A673 (cell line): ENCODE results near the gene SMAD3. TPM values are rescaled to one million over a fixed set of nuclear protein-coding genes. Genes with fewer than 3 reads are reported as not detected.
"Not testable (repeated sequence)": the region's sequence is repeated elsewhere in the genome, so short reads cannot be mapped to it uniquely, and the experiment has no call there.

Experiments
- BruUV-seq: library from RNA; stranded (reverse); fragments of 400-500 nt; replicated peaks from 2 replicates; lab custom pipeline; 2021; lab: Mats Ljungman, UMichigan
- CTCF ChIA-PET: fragments of 300-600 bp; sonication (Branson Sonifier 250); formaldehyde crosslinking; loops from one replicate; lab custom pipeline; 2022; ENCODE audit warnings: antibody characterized with exemption; lab: Charles Lee
- POLR2A ChIA-PET: fragments of 300-600 bp; sonication (Branson Sonifier 250); formaldehyde crosslinking; loops from one replicate; lab custom pipeline; 2022; ENCODE audit warnings: antibody characterized with exemption; ENCODE audit not compliant: low non-redundant PET; lab: Charles Lee
- DNase-seq: peaks from one replicate; pipeline ENCODE4 v3.0.0-alpha.2; 2015; ENCODE audit warnings: low spot score
- H3K27ac ChIP-seq: fragments of 200-600 bp; sonication (generic); 2 replicates; pipeline ENCODE4 v1.5.1; 2016; ENCODE audit warnings: mixed run types, low read depth, mild to moderate bottlenecking, mixed read lengths, antibody characterized with exemption, low read length; ENCODE audit not compliant: poor library complexity, severe bottlenecking
- H3K27me3 ChIP-seq: fragments of 200-600 bp; sonication (generic); replicated peaks from 2 replicates; pipeline ENCODE4 v1.6.1; 2017; ENCODE audit warnings: mixed run types, low read depth, mild to moderate bottlenecking, mixed read lengths, antibody characterized with exemption, low read length; ENCODE audit not compliant: insufficient read depth, poor library complexity
- H3K36me3 ChIP-seq: fragments of 200-600 bp; sonication (generic); 2 replicates; pipeline ENCODE4 v1.6.1; 2016; ENCODE audit warnings: mixed run types, mild to moderate bottlenecking, mixed read lengths, antibody characterized with exemption, low read length; ENCODE audit not compliant: insufficient read depth, poor library complexity, severe bottlenecking
- H3K4me1 ChIP-seq: fragments of 200-600 bp; sonication (generic); 2 replicates; pipeline ENCODE4 v1.6.1; 2017; ENCODE audit warnings: mixed run types, mild to moderate bottlenecking, mixed read lengths, antibody characterized with exemption, low read length; ENCODE audit not compliant: insufficient read depth, poor library complexity, severe bottlenecking
- H3K4me3 ChIP-seq: fragments of 200-600 bp; sonication (generic); 2 replicates; pipeline ENCODE4 v1.5.1; 2016; ENCODE audit warnings: low read depth, mixed run types, mild to moderate bottlenecking, mixed read lengths, low read length; ENCODE audit not compliant: poor library complexity, severe bottlenecking
- H3K9me3 ChIP-seq: fragments of 200-600 bp; sonication (generic); 2 replicates; pipeline ENCODE4 v1.6.1; 2016; ENCODE audit warnings: mixed run types, low read depth, mild to moderate bottlenecking, mixed read lengths, antibody characterized with exemption, low read length; ENCODE audit not compliant: poor library complexity, severe bottlenecking
- EZH2 ChIP-seq: fragments of 200-600 bp; sonication (generic); IDR thresholded peaks from 2 replicates; pipeline ENCODE4 v1.6.1; 2017; ENCODE audit warnings: borderline replicate concordance, low read depth, mild to moderate bottlenecking, mixed read lengths, antibody characterized with exemption, low read length; ENCODE audit not compliant: poor library complexity, severe bottlenecking
- intact Hi-C: fragments of 100-400 bp; cut with micrococcal nuclease; formaldehyde crosslinking; loops from one replicate; pipeline ENCODE4 v1.10.0; 2022; ENCODE audit not compliant: unreplicated experiment
- total RNA-seq: library from RNA; stranded (reverse); gene quantifications from 2 replicates; pipeline ENCODE4 v1.2.3, GENCODE V29; 2021
- TF ChIP-seq, protein P1 (sequence below): fragments of 300-800, 200-600 bp; sonication (generic); conservative IDR thresholded peaks from 2 replicates; pipeline ENCODE4 v1.5.1; 2017; ENCODE audit warnings: low read depth, mild to moderate bottlenecking, antibody characterized with exemption, low read length, moderate library complexity, mixed read lengths

Gene SMAD3
- total RNA-seq, 1 experiment from 2014 or later: 31.0 TPM

DNA sequence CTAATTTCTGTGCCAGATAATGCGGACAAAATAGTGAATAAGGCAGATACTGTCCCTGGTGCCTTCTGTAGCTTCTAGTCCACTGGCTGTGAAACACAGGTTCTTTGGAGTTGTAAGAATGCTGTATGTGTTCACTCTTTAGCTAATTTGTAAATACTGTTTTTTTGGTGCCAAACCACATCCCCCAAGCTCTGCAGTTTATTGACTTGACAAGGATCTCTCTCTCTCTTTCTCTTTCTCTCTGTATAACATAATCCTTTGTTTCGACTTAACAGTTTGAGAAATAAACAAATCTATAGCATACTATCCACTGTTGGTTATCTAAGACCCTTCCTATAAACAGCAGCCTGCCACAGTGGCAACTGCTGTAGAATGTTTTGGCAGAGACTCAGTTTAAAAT, 7.6 kb downstream of the SMAD3 start:
- CTCF ChIA-PET: no interaction called here
- Histone ChIP-seq H3K9me3 (no peaks in the 10 kb centered on the region), H3K27me3 (no peaks in the 10 kb centered on the region), H3K27ac (no peak overlapping the region), H3K36me3 (no peaks in the 10 kb centered on the region), H3K4me1 (peaks cover 34% of the 10 kb centered on the region), H3K4me3 (no peak overlapping the region)
- intact Hi-C loops: no loop called here
- no peak for DNase-seq
- no TSS peak for BruUV-seq
- no peak for TF ChIP-seq EZH2
- TF ChIP-seq, protein P1, sequence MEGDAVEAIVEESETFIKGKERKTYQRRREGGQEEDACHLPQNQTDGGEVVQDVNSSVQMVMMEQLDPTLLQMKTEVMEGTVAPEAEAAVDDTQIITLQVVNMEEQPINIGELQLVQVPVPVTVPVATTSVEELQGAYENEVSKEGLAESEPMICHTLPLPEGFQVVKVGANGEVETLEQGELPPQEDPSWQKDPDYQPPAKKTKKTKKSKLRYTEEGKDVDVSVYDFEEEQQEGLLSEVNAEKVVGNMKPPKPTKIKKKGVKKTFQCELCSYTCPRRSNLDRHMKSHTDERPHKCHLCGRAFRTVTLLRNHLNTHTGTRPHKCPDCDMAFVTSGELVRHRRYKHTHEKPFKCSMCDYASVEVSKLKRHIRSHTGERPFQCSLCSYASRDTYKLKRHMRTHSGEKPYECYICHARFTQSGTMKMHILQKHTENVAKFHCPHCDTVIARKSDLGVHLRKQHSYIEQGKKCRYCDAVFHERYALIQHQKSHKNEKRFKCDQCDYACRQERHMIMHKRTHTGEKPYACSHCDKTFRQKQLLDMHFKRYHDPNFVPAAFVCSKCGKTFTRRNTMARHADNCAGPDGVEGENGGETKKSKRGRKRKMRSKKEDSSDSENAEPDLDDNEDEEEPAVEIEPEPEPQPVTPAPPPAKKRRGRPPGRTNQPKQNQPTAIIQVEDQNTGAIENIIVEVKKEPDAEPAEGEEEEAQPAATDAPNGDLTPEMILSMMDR: no peak
- POLR2A ChIA-PET: no interaction called here

- intact Hi-C loops: no loop called here
- TF ChIP-seq, protein P1: no peak
- TF ChIP-seq EZH2: no peak
- H3K4me3 ChIP-seq: no peak overlapping the region
- H3K27ac ChIP-seq: no peak overlapping the region
- ChIA-PET POLR2A (no interaction called here), CTCF (no interaction called here)
- no peaks in the 10 kb centered on the region for H3K9me3 ChIP-seq
- no TSS peak for BruUV-seq
- no peak for DNase-seq
- no peaks in the 10 kb centered on the region for H3K36me3 ChIP-seq
- no peaks in the 10 kb centered on the region for H3K27me3 ChIP-seq
- peaks cover 21% of the 10 kb centered on the region for H3K4me1 ChIP-seq
These were observed 9.5 kb downstream of the SMAD3 start for GRCh38 chr15:67074886-67075229.

DNA sequence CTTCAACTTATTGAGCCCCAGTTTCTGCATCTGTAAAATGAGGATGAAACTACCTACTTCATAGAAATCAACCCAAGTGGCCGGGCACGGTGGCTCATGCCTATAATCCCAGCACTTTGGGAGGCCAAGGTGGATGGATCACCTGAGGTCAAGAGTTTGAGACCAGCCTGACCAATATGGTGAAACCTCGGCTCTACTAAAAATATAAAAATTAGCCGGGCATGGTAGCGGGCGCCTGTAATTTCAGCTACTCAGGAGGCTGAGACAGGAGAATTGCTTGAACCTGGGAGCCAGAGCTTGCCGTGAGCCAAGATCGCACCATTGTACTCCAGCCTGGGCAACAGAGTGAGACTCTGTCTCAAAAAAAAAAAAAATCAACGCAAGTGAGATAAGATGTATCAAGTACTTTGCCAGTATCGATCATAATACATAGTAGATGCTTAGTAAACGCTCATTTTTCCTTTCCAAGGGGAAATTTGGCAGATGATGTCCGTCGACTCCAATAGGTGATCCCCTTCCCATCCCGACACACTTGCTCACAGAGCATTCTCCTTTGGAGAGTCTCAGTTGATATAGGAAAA, 10.2 kb downstream of the SMAD3 start:
- H3K36me3 ChIP-seq, CTCF ChIA-PET, POLR2A ChIA-PET, BruUV-seq, H3K9me3 ChIP-seq, DNase-seq, H3K27ac ChIP-seq, intact Hi-C loops, H3K4me3 ChIP-seq, H3K27me3 ChIP-seq: not testable (repeated sequence)
- H3K4me1 ChIP-seq: peaks cover 21% of the 10 kb centered on the region
